ENCODE measurements around the gene ATP13A2.
A peak's percentile ranks its signal among the peaks of the same experiment; 100 is the strongest.

Gene ATP13A2, protein sequence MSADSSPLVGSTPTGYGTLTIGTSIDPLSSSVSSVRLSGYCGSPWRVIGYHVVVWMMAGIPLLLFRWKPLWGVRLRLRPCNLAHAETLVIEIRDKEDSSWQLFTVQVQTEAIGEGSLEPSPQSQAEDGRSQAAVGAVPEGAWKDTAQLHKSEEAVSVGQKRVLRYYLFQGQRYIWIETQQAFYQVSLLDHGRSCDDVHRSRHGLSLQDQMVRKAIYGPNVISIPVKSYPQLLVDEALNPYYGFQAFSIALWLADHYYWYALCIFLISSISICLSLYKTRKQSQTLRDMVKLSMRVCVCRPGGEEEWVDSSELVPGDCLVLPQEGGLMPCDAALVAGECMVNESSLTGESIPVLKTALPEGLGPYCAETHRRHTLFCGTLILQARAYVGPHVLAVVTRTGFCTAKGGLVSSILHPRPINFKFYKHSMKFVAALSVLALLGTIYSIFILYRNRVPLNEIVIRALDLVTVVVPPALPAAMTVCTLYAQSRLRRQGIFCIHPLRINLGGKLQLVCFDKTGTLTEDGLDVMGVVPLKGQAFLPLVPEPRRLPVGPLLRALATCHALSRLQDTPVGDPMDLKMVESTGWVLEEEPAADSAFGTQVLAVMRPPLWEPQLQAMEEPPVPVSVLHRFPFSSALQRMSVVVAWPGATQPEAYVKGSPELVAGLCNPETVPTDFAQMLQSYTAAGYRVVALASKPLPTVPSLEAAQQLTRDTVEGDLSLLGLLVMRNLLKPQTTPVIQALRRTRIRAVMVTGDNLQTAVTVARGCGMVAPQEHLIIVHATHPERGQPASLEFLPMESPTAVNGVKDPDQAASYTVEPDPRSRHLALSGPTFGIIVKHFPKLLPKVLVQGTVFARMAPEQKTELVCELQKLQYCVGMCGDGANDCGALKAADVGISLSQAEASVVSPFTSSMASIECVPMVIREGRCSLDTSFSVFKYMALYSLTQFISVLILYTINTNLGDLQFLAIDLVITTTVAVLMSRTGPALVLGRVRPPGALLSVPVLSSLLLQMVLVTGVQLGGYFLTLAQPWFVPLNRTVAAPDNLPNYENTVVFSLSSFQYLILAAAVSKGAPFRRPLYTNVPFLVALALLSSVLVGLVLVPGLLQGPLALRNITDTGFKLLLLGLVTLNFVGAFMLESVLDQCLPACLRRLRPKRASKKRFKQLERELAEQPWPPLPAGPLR

DNA sequence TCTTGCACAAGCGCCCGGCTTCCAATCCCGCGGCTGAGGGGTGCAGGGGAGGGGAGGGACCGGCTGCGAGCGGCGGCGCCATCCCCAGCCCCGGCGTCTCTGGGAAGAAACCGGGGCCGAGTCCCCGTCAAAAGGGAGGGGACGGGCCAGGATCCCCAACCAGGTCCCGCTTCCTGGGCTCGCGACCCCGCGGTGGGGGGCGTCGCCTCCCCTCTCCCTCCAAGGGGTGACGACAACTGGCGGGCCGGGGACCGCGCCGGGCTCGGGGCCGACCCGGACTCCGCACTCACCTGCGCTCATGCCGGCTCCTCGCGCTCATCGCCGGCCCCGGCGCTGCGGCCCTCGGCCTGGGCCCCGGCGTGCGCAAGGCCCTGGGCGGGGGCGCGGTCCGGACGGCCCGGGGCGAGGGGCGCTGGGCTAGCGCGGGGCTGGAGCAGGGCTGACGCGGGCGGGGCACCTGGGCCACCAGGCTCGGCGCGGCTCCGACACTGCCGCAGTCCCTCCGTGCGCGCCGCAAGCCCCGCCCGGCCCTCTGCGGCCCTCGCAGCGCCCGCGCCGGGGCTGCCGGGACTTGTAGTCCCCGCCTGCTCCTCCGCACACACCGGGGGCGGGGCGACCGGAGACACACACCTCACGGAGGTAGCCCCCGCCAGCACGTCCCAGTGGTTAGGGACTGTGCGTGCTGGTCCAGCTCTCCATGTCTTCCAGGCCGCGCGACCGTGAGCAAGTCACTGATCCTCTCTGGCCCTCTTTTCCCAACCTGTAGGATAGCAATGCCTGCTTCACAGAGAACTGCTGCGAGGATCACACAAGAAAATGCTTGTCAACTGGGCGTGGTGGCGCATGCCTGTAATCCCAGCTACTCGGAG lies at the start of gene ATP13A2:
ATP13A2 (minus strand) TSS at position 490 of the 869 bp plus-strand sequence; CDS start at position 300, 190 bp downstream.
- DNase-seq = peak; percentile 84 to 87

DNA sequence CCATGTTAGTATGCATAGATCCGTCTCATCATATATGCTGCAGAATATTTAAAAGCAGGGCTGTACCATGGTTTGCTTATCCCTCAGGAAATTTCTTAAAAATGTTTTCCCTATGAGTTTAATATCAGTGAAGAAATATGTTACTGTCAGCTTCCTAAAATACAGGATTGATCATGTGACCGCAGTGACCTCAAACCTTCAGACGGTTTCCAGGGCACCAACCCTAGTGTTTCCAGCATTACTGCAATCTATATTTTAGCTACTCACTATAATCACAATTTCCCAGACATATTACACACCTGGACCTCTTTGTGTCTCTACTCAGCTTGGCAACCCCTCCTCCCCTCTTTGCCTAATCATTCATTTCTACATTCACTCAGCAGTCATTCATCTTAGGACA lies 49.8 kb upstream of the ATP13A2 start:
- DNase-seq = no peak

DNA sequence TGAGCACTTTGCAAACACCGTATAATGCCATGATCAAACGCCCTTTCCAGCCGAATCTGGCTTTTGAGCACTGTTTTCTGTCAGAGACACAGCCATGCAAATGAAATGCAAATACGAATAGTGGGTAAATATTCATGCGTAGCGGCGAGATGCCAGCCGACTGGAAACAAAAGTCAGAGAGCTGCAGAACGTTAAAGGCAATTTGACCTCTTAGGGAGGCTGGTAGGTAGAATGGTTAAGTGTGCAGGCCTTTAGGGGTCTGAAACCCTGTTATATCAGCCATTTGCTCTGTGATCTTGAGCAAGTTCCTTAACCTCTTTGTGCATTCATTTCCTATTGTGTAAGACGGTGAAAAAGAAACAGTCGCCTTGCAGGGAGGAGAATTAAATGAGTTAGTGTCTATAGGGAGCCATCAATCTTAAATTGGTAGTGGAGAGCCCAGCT lies 48.6 kb upstream of the ATP13A2 start:
- no peak for DNase-seq

DNA sequence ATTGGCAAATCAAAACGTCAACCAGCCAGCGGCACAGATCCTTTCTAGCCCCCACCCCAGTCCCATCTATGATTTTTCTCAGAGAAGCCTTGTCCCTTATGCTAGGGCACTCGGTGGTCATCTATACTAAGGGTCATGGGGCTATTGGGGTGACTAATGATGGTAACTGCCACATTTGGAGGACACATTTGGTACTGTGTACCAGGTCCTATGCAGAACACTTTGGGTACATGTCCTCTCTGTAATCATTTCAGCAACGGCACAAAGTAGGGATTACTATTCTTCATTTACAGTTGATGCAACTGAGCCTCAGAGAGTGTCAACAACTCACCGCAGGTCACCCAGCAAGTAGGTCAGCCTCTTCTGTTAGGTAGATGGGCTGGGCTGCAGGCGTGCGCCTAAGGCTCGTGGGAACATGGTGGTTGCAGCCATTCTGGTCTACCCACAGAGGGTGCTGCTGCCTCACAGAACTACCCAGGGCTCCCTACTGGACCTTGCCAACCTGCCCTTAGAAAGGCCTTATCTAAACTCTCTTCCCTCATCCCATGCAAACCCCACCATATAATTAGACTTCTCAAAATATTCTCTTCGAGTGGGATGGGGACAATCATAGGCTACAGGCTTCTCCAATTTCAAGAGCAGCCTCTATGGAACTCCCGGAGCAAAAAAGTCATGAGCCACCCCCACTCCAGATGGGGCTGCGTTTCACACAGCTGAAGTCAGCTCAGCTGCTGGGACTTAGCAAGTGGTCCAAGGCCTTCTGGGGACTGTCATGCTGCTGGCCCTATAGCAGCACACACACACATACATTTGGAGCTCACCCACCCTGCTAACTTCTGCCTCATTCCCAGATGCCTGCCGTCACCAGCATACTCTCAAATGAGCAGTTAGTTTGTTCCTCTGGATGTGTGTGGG lies 47.9 kb upstream of the ATP13A2 start:
- peak; percentile 29 to 43 for DNase-seq

DNA sequence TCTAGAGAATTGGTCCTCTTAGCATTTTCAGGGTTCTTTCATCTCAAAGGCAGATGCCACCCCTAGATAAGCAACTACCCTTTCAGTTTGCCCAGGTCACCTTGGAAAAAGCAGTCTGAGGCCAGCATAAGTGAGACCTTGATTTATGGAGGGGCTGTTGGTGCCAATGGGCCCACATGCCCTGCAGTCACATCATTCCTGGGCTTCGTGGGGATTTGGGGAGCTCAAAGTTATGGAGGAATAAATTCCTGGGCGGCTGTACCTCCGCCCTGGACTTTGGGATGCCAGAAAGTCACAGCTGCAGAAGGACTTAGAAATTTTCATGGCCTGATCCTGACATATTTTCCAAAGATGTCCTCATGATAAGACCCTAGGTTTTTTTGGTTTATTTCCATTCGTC lies 44.8 kb upstream of the ATP13A2 start:
- DNase-seq = no peak

DNA sequence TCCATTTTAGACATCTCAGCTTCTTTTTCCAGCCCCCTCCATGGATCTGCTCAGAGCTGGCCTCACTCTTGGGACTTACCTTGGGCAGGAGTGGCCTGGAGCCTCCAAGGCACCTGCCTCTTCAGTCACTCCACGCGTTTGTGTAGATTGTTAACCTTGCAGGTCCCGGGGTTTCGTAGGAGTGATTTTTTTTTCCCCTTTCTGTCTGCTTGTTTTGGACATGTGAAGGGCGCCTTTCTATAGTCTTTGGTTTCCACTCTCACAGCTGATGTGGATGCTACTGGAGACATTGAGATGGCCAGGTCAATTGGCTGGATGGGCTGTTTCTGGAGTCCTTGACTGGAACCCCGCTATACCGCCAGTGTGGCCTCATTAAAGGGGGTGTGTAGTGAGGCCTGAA lies 44.1 kb upstream of the ATP13A2 start:
- no peak for DNase-seq

DNA sequence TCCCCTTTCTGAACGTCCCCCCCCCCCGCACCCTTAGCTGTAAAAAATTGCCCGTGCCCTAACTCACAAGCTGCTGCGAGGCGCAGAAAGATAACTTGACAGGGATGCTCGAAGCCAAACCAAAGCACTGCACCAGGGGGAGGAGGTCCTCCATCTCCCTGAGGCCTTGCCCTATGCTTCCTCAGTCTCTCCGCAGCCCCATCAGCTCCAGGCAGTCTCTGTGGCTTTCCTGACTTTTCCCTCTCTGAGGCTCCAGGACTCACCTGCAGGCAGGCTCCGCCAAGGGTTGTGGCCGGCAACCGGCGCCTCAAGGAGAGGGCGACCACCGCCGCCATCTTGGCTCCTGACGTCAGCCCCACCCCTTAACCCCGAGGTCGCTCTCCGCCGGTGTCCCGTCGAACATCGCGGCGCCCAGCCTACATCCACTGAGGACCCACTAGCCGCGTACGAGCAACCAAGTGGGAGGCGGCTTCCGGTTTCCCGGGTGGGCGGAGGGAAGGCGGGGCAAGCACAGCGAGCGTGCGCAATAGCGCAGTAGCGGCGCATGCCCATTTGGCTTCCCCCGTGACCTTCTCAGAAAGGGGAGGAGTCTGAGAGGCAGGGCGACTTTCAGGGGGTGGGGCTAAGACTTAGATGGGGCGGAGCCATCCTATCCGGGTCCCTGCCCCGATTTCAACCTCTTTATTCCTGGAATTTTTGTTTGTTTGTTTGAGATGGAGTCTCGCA lies 42.1 kb upstream of the ATP13A2 start, which contains the start of gene SDHB:
SDHB (minus strand) TSS at position 348 of the 726 bp plus-strand sequence; CDS start at position 335, 13 bp downstream.
- DNase-seq = peak; percentile 99

DNA sequence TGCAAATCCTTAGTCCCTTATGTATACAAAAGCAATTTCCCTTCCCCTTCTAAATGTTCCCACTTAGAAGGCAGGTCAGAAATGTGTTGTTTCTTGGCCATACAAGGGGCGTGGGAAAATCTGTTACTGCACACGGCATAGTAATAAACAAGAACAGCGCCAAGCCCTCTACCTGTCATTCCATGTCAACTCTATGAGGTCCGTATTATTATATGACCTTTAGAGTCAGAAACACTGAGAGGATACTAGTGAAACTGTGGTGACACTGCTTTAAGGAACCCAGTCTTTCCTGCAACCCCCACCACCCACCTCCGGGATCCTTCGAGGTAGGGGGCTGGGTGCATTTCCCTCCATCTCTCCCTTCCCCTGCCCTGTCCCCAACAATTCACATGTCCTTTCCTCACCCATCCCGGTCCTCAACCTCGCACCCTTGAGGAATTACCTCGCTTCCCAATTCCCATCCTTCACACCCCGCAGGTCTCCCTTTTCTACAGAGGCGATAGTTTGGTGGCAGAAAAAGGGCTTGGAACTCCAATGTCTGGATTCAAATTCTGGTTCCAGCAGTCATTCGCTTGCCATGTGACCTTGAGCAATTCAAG lies 41.5 kb upstream of the ATP13A2 start:
- DNase-seq = no peak

DNA sequence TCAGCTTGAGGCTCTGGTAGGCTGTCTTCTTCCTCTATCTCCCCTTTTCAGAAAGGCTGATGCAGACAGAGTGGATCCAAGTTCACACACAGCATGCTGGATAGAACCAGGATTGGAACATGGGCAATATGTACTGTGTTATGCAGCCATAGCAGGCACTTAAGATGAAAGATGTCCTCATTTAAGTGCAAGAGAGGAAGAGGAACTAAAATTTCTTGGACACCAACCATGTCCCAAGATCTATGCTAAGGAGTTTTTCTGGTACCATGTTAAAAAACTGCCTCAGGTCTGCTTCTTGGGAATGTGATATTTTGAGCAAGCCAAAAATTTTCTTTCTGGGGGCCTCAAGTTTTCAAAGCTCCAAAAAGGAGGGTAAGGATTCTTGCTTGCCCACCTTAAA lies 40.9 kb upstream of the ATP13A2 start:
- DNase-seq = no peak

DNA sequence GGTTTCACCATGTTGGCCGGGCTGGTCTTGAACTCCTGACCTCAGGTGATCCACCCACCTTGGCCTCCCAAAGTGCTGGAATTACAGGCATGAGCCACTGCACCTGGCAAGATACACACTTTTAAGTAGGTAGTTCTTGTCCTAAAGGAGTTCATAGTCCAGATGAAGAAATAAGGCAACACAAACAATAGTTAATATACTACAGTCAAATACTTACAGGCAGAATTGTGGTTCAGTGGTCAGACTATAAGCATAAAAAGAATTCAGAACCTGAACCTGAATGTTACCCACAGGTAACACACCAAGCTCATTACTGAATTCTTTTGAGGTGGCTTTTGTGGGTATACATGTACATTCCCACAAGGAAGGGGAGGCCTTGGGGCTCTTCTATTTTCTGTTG lies 40.3 kb upstream of the ATP13A2 start:
- DNase-seq = no peak

DNA sequence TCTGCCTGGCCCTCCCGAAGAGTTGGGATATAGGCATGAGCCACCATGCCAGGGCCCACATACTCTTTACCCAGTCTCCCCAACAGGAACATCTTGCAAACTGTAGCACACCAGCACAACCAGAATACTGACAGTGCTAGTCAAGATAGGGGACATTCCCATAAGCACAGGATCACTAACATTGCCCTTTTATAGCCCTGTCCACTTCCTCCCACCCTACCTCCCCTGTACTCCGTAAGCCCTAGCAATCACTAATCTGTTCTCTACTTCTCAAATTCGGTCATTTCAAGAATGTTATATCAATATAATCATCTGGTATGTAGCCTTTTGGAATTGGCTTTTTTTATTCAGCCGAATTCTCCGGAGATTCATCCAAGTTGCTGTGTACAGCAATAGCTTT lies 36.2 kb upstream of the ATP13A2 start:
- no peak for DNase-seq

DNA sequence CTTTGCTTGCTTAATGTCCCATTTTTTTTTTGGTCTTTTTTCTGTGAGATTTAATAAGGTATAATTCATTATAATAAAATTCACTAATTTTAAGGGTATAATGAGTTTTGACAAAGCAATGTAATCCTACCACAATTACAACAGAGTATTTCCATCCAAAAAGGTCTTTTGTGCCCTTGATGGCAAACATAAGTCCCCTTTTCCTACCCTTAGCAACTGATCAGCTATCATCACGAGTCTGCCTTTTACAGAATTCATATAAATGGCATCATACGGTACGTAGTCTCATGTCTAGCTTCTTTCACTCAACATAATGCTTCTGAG lies 34.6 kb upstream of the ATP13A2 start:
- DNase-seq = no peak

DNA sequence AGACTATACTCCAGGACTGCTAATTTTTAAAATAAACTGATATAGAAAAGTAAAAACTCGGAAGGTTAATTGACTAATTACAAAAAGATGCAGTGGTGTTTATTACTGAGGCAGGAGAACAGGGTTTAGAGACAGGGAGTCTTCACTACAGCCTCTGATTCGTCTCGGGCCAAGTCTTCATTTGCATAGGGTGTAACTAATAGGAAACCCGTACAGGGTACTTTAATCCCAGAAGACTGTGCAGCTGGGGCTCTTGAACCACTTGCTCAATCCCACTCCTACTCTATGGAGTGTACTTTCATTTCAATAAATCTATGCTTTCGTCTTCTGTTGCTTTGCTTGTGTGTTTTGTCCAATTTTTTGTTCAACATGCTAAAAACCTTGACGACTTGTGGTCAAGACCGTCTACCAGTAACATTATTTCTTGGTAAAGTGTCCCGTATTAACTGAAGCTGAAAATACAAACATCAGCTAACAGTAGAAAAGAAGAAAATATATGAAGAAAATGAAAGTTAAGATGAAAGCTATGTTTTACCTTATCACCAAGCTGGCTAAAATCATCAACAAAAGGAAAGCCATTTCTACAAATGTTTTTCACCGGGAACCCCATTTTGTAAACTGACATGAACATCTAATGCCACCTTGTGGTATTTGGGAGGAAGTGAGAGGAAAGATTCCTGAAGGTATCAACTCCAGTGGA lies 34.1 kb upstream of the ATP13A2 start:
- no peak for DNase-seq

DNA sequence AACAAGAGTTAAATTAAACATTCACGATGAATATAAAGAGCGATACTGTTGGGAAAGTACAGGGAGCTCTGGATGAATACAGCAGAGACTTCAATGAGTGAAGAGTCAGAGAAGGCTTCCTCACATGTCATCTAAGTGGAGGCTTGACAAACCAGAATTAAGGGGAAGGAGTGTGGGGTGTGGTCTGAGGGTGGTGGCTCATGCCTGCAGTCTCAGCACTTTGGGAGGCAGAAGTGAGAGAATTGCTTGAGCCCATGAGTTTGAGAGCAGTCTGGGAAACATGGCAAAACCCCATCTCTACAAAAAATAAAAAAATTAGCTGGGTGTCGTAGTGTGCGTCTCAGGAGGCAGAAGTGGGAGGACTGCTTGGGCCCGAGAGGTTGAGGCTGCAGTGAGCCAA lies 33.4 kb upstream of the ATP13A2 start:
- no peak for DNase-seq

DNA sequence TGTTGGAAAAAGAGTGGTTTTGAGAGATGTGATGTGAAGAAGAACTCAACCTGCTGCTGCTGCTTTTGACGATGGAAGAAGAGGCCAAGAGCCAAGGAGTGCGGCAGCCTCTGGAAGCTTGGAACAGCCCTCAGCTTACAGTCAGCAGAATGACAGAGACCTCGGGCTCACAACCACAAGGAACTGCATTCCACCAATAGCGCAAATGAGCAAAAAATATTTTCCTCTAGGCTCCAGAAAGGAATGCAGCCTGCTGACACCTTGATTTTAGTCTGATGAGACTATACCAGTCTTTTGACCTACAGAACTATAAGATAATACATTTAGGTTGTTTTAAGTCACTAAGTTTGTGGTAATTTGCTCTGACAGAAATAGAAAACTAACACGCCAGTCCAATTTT lies 31.9 kb upstream of the ATP13A2 start:
- DNase-seq = no peak

DNA sequence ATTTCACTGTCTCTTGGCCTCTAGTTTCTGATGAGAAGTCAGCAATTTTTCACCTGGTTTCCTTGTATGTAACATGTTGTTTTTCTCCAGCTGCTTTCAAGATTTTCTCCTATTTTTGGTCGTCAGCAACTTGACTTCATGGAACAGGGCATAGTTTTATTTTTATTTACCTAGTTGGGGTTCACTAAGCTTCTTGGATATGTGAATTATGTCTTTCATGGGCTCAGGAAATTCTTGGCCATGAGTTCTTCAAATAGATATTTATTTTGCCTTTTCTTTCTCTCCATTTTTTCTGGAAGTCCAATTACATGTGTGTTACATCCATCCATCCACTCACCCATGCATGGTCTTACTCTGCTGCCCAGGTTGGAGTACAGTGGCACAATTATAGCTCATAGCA lies 28.4 kb upstream of the ATP13A2 start:
- no peak for DNase-seq

DNA sequence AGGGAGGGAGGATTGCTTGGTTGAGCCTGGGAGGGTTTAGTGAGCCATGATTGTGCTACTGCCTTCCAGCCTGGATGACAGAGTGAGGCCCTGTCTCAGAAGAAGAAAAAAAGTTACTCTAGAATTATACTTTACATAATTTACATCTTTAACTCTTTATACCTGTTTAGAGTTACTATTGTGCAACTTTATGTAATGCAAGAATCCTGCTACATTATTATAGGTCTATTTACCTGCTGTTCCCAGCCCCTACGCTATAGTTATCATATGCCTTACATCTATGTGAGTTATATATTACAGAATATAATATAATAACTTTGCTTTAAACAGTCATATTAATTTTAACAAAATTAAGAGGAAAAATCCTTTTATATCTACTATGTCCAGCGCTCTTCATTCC lies 27.8 kb upstream of the ATP13A2 start:
- no peak for DNase-seq

DNA sequence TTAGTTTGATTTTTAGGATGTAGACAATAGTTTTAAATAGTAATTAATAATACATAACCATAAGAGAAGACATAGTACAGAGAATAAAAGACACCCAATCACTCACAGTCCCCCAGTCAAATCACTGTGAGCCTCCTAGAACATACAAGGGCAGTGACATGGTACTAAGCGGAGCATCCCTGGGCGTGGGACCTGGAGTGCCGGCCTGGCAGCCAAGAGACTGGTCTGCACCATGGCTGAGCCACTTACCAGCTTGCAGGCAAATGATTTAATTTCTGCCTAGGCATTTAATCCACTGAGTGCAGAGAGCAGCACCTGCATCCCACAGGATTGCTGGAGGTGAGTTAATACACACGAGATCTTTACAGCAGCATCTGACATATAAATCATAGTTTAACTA lies 21.8 kb upstream of the ATP13A2 start:
- DNase-seq = no peak

DNA sequence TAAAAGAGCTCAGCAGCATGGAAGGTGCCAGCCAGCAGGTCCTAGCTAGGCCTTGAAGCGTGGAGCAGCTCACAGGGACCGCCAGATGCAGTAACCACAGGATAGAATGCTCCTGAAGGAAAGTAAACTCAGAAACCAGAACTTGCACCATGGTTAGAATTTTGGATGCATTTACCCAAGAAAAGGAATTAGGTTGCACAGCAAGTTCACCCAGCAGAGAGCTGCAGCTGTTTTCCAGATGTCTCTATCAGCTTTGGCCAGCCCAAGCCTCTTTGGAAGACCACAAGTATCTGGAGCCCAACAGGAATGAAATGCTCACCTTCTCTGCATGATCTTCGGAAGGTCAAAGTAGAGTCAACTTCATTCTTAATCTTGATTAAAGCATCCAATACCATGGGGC lies 21.0 kb upstream of the ATP13A2 start:
- DNase-seq = no peak

All from stimulated activated CD4-positive, alpha-beta T cell treated with anti-CD3 and anti-CD28 coated beads, Interleukin-2, amount 100 ng/mL, for 24 hours (primary cell).